Parathyroid adenoma (tissue), 2 donors: Measurements from ENCODE around the gene MEF2D.
A peak's percentile ranks its signal among the peaks of the same experiment; 100 is the strongest.

Source experiments
- H2AFZ ChIP-seq: fragments of 300-600 bp; sonication (generic); one replicate; pipeline ENCODE4 v1.7.0; 2017; ENCODE audit warnings: antibody characterized with exemption, mild to moderate bottlenecking
- H3K27ac ChIP-seq: fragments of 300-600 bp; sonication (generic); one replicate; pipeline ENCODE4 v1.7.0; 2017
- H3K27me3 ChIP-seq: fragments of 300-600 bp; sonication (generic); one replicate; pipeline ENCODE4 v1.7.0; 2017; ENCODE audit warnings: low read length; ENCODE audit not compliant: control insufficient read depth, insufficient read depth
- H3K36me3 ChIP-seq: fragments of 300-600 bp; sonication (generic); one replicate; pipeline ENCODE4 v1.7.0; 2017; ENCODE audit warnings: low read length; ENCODE audit not compliant: control insufficient read depth, insufficient read depth
- H3K4me1 ChIP-seq: fragments of 300-600 bp; sonication (generic); one replicate; pipeline ENCODE4 v1.7.0; 2017; ENCODE audit warnings: control low read depth
- H3K4me2 ChIP-seq: fragments of 300-600 bp; sonication (generic); one replicate; pipeline ENCODE4 v1.7.0; 2017; ENCODE audit warnings: low read length
- H3K4me3 ChIP-seq: fragments of 300-600 bp; sonication (generic); one replicate; pipeline ENCODE4 v1.7.0; 2017; ENCODE audit warnings: low read depth, low read length
- H3K79me2 ChIP-seq: fragments of 300-600 bp; sonication (generic); one replicate; pipeline ENCODE4 v1.7.0; 2017; ENCODE audit warnings: control low read depth
- H3K9ac ChIP-seq: fragments of 300-600 bp; sonication (generic); one replicate; pipeline ENCODE4 v1.7.0; 2017; ENCODE audit warnings: mild to moderate bottlenecking
- H3K9me3 ChIP-seq: fragments of 300-600 bp; sonication (generic); one replicate; pipeline ENCODE4 v1.7.0; 2017; ENCODE audit warnings: low read length; ENCODE audit not compliant: control insufficient read depth
- CTCF ChIP-seq: fragments of 300-600 bp; sonication (generic); IDR thresholded peaks from one replicate; pipeline ENCODE4 v1.7.0; 2017; ENCODE audit warnings: antibody characterized with exemption, mild to moderate bottlenecking
- donor health status: primary hyperparathyroidism.

The MEF2D gene

GRCh38 chr1:156505679-156506298 is 5.2 kb upstream of the MEF2D start:
- Histone ChIP-seq H3K79me2 (no peaks in the 10 kb centered on the region), H3K4me2 (peak overlapping the region; percentile 74), H3K9ac (no peak overlapping the region), H3K9me3 (no peaks in the 10 kb centered on the region), H3K4me1 (peaks cover 32% of the 10 kb centered on the region), H3K27me3 (no peaks in the 10 kb centered on the region), H3K27ac (peak overlapping the region; percentile 100), H2AFZ (peak overlapping the region; percentile 82), H3K36me3 (no peaks in the 10 kb centered on the region), H3K4me3 (no peak overlapping the region)
- no peak for TF ChIP-seq CTCF

GRCh38 chr1:156504821-156505678 is 4.5 kb upstream of the MEF2D start:
- no peaks in the 10 kb centered on the region for H3K36me3 ChIP-seq
- H3K4me3 ChIP-seq: peak overlapping the region; percentile 50
- peak overlapping the region; percentile 100 for H3K27ac ChIP-seq
- no peak for TF ChIP-seq CTCF
- H3K79me2 ChIP-seq: peaks cover 3% of the 10 kb centered on the region
- peaks cover 32% of the 10 kb centered on the region for H3K4me1 ChIP-seq
- no peaks in the 10 kb centered on the region for H3K27me3 ChIP-seq
- peak overlapping the region; percentile 82 for H2AFZ ChIP-seq
- no peaks in the 10 kb centered on the region for H3K9me3 ChIP-seq
- H3K9ac ChIP-seq: no peak overlapping the region
- peak overlapping the region; percentile 74 for H3K4me2 ChIP-seq

- H3K27ac ChIP-seq: peak overlapping the region; percentile 100
- peak overlapping the region; percentile 50 for H3K4me3 ChIP-seq
- peak overlapping the region; percentile 82 for H2AFZ ChIP-seq
- H3K4me2 ChIP-seq: peak overlapping the region; percentile 74
- no peaks in the 10 kb centered on the region for H3K27me3 ChIP-seq
- peaks cover 32% of the 10 kb centered on the region for H3K4me1 ChIP-seq
- peaks cover 5% of the 10 kb centered on the region for H3K79me2 ChIP-seq
- no peak overlapping the region for H3K9ac ChIP-seq
- TF ChIP-seq CTCF: no peak
- H3K36me3 ChIP-seq: no peaks in the 10 kb centered on the region
- no peaks in the 10 kb centered on the region for H3K9me3 ChIP-seq
Measured at GRCh38 chr1:156504438-156504813, 3.9 kb upstream of the MEF2D start.

- Histone ChIP-seq H3K36me3 (no peaks in the 10 kb centered on the region), H3K4me2 (peak overlapping the region; percentile 74), H3K27ac (peak overlapping the region; percentile 100), H3K9me3 (no peaks in the 10 kb centered on the region), H3K79me2 (peaks cover 10% of the 10 kb centered on the region), H3K4me3 (peak overlapping the region; percentile 48), H2AFZ (peak overlapping the region; percentile 76), H3K4me1 (peaks cover 32% of the 10 kb centered on the region), H3K27me3 (no peaks in the 10 kb centered on the region), H3K9ac (no peak overlapping the region)
- no peak for TF ChIP-seq CTCF
Measured at GRCh38 chr1:156503698-156504437, 3.3 kb upstream of the MEF2D start.
